RWPE1 (cell line): ENCODE results near the gene RNF214.

Experiments used
- CTCF ChIA-PET: fragments of 350-600 bp; sonication (Branson Sonifier 250); formaldehyde crosslinking; extraction: SDS; loops from one replicate; lab custom pipeline; 2021; lab: Yijun Ruan, JAX
- POLR2A ChIA-PET: fragments of 400-600 bp; formaldehyde crosslinking; extraction: SDS; loops from one replicate; lab custom pipeline; 2020; ENCODE audit warnings: antibody characterized with exemption; ENCODE audit not compliant: low non-redundant PET; lab: Yijun Ruan, JAX
- DNase-seq: peaks from one replicate; pipeline ENCODE4 v3.0.0; 2012; ENCODE audit warnings: low spot score
- H3K27ac ChIP-seq: fragments of 450-650 bp; 2 replicates; pipeline ENCODE4 v1.5.1; 2017
- TF ChIP-seq, protein P1 (sequence below): fragments of 450-650 bp; conservative IDR thresholded peaks from 2 replicates; pipeline ENCODE4 v1.5.1; 2017; ENCODE audit warnings: low read depth, mild to moderate bottlenecking

Gene RNF214

DNA sequence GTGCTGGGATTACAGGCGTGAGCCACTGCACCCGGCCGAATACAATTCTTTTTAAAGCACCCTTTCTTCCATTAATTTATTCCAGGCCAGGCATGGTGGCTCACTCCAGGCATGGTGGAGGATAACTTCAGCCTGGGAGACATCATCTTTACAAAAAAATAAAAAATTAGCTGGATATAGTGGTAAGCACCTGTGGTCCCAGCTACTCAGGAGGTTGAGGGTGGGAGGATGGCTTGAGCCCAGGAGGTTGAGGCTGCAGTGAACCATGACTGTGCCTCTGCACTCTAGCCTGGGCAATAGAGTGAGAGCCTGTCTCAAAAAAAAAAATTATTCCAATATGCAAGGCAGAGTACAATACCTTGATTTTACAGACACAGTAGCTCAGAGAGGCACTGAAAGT, 21.9 kb upstream of the RNF214 start:
- H3K27ac ChIP-seq, result no peak overlapping the region
- TF ChIP-seq, protein P1, sequence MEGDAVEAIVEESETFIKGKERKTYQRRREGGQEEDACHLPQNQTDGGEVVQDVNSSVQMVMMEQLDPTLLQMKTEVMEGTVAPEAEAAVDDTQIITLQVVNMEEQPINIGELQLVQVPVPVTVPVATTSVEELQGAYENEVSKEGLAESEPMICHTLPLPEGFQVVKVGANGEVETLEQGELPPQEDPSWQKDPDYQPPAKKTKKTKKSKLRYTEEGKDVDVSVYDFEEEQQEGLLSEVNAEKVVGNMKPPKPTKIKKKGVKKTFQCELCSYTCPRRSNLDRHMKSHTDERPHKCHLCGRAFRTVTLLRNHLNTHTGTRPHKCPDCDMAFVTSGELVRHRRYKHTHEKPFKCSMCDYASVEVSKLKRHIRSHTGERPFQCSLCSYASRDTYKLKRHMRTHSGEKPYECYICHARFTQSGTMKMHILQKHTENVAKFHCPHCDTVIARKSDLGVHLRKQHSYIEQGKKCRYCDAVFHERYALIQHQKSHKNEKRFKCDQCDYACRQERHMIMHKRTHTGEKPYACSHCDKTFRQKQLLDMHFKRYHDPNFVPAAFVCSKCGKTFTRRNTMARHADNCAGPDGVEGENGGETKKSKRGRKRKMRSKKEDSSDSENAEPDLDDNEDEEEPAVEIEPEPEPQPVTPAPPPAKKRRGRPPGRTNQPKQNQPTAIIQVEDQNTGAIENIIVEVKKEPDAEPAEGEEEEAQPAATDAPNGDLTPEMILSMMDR, result no peak
- ChIA-PET POLR2A (interaction anchor here (0.6 kb wide), 1 partner anchor 64 kb away, joined by 3 read pairs; no protein-coding TSS in a partner anchor), CTCF (interaction anchor here (3.3 kb wide), 1 partner anchor 16 kb away, joined by 12 read pairs; no protein-coding TSS in a partner anchor)
- DNase-seq, result no peak

DNA sequence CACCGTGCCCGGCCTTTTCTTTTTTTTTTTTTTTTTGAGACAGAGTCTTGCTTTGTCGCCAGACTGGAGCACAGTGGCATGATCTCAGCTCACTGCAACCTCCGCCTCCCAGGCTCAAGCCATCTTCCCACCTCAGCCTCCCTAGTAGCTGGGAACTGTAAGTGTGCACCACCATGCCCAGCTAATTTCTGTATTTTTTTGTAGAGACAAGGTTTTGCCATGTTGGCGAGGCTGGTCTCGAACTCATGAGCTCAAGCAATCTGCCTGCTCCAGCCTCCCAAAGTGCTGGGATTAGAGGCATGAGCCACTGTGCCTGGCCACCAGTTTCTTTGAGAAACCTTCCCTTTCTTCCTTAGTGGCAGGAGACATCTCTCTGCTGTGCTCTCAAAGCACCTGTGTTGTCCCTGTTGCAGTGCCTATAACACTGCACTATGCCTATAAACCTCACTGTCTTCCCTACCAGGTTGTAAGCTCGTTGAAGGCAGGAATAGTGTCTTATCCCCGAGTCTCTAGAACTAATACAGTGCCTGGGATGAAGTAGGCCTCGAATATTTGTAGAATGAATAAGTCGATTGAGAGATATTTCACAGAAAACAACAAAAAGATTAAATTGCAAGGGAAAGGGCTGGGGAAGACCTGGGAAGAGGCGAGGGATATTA, 19.6 kb upstream of the RNF214 start:
- no peak overlapping the region for H3K27ac ChIP-seq
- CTCF ChIA-PET, result interaction anchor here (3.3 kb wide), 1 partner anchor 14 kb away, joined by 12 read pairs; no protein-coding TSS in a partner anchor
- POLR2A ChIA-PET, result no interaction called here
- TF ChIP-seq, protein P1, result no peak
- no peak for DNase-seq

DNA sequence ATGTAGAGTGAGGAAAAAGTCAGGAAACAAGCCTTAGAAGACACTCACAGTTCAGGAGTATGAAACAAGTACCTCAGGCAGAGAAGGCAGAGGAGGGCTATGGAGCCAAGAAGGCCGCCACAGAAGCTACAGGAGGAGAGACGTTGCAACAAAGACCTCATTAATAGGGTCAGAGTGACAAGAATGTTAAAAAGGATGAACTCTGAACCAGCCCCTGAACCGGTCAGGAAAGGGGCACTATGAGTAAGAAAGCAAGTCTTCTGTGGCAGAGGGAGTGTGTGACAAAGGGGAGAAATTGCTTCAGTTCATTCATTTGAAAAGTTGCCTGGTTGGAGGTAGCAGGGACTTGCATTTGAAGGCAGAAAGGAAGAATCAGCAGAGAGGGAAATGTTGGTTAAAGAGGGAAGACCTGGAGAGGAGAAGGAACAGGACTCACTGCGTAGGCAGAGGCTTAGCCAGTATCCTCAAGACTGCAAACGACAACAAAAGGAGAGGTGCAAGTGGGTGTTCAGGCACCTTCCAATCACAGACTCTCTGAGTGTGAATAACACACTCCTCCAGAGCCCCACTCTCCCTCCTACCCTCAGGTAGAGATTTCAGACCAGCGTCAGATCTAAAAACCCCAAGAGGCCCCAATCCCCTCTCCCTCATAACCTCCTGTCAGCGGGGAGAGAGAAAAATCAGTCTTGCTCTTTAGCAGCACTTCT, 17.9 kb upstream of the RNF214 start:
- ChIA-PET CTCF (interaction anchor here (1.6 kb wide), 1 partner anchor 13 kb away, joined by 4 read pairs; no protein-coding TSS in a partner anchor), POLR2A (no interaction called here)
- H3K27ac ChIP-seq, result no peak overlapping the region
- TF ChIP-seq, protein P1, result no peak
- DNase-seq, result no peak

DNA sequence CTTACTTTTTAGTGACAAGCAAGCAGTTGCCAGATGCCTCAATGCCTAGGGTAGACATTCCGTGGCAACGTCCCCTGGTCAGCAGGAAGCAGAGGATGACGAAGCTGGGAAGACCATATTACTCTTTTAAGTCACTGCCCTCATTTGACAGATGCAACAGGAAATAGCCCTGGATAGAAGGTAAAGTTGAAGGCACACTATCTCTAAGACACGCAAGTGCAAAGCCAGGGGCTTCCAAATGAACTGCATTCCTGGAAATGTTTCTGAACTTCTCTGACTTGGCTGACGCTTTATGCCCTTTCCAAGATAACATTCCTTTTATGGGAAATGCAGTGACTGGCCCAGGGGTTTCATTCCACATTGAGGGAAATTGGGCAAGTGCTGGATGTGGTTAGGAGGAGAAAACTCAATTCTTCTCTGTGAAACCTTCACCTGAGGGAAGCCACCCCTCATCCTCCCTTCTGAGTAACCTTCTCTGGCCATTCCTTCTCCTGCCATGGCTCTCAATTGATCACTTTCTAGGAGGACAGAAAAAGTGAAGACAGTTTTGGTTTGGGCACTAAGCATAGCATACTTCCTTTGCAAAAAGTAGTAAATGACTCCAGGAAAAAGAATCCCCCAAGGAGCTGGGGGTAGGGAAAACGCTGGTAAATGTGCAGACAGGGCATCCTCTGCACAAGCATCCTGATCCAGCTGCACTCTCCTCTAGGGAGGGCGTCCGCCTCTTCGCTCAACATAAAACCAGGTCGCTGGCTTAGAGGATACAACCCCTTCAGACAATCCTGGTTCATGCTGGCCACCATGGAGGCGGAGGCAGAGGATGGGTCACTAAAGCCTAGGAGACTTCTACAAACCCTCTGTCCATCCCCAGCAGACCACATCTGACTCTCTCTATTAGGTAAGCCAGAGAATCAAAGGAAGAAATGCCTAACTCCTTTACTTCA, 15.1 kb upstream of the RNF214 start:
- ChIA-PET POLR2A (no interaction called here), CTCF (no interaction called here)
- no peak for DNase-seq
- TF ChIP-seq, protein P1, result no peak
- no peak overlapping the region for H3K27ac ChIP-seq

DNA sequence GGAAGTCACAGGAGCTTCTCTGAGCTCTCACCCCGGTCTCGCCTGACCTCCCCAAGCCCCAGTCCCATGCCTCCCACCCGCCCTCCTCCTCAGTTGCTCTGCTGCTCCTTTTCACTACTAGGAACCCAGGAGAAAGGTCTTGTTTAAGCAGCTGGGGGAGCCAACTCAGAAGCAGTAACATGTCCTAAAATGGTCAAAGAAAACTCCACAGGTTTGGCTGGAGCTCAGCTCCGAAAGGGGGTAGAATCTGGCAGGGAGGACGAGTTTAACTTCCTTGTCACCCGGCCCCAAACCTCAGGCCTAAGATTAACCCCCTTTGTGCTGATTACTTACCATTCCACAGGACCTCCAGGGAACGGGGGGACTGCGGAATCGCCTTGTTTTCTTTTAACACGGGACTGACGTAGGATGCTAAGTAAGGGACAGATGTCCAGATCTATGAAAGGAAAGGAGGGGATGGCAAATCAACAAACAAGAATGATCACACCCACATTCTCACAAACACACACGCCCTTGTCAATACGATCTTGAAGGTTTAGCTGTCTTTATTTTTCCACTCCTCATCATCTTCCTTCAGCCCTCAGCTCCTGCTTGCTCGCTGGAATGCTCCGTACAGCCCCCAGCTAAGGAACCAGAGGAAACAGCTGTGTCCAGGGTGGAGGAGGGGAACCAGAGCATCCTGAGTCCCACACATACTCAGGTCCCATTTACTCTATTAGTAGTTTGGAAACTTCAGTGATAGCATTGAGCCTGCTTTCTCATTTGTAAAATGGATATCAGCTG, 14.1 kb upstream of the RNF214 start:
- DNase-seq, result no peak
- no peak overlapping the region for H3K27ac ChIP-seq
- CTCF ChIA-PET, result interaction anchor here (0.6 to 0.9 kb wide), 2 partner anchors 64 to 113 kb away, joined by 3 read pairs; no protein-coding TSS in a partner anchor
- TF ChIP-seq, protein P1, result no peak
- POLR2A ChIA-PET, result interaction anchor here (0.6 kb wide), 1 partner anchor 295 kb away, joined by 8 read pairs; no protein-coding TSS in a partner anchor
